ENCODE measurements around the gene RTN4R. TPM values are rescaled to one million over a fixed set of nuclear protein-coding genes. Genes with fewer than 3 reads are reported as not detected.

The RTN4R gene
- total RNA-seq, 1 donor from 2014 or later = 2.9 TPM

DNA sequence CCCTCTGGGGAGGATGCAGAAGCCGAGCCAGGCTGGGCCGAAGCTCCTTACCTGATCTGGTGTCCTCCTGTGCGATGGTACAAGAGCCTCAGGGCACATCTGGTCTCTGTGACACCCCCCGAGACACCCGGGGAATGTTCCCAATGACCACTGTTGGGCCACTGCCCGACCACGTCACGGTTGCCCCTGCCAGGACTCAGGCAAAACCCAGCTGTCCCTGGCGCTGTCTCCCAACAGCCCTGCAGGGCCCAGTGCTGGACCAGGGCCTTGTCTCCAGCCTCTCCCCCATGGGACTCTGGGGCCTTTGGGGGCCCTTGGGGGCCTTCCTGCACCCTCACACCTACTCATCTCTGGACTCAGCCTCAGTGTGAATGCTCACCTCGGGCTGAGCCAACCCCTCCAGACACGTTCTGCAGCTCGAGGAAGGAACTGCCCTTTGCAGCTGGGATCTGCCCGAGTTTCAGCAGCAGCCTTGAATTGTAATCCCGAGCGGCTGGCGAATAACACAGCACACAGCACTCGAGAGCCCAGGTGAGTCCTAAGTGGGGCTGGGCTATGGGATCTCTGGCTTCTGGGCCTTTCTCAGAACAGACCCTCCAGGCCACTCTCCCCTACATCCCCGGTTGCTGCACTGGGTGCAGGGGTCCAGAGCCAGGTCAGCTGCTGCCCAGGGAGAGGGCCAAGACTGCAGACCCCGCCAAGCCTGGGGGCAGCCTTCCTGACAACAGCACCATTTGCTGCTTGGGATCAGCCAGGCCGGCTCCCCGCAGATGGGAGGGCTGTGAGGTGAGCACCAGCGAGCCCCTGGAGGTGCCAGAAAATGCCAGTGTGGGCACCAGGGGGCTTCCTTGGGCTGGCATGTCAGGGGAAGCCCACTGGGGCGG is 39.8 kb downstream of the RTN4R start:
- H3K79me2 ChIP-seq (ENCODE audit: insufficient read depth, low read length) = no peaks in the 10 kb centered on the region
- no peaks in the 10 kb centered on the region for H3K4me1 ChIP-seq (ENCODE audit: insufficient read depth, low read length)
- FAIRE-seq (no peak), DNase-seq (ENCODE audit: low read depth) (no peak)
- H3K4me3 ChIP-seq (ENCODE audit: insufficient read depth, low read depth, low read length) = no peak overlapping the region
- H3K36me3 Mint-ChIP-seq (ENCODE audit: low read depth, unreplicated experiment) = no peaks in the 10 kb centered on the region
- no peaks in the 10 kb centered on the region for H3K4me1 Mint-ChIP-seq (ENCODE audit: low read depth, unreplicated experiment)
- peaks cover 3% of the 10 kb centered on the region for H3K27me3 ChIP-seq (ENCODE audit: insufficient read depth, low read length)
- TF ChIP-seq EZH2 (IDR thresholded peaks at IDR 0.05; ENCODE audit: insufficient read depth, low read length) (no peak), CTCF (IDR thresholded peaks at IDR 0.05; ENCODE audit: insufficient read depth, low read depth, low read length) (no peak)
- no peak overlapping the region for H2AFZ ChIP-seq (ENCODE audit: low read depth, low read length)
- no peaks in the 10 kb centered on the region for H3K36me3 ChIP-seq (ENCODE audit: insufficient read depth, low read length)
- H3K9me3 Mint-ChIP-seq (ENCODE audit: unreplicated experiment) = no peaks in the 10 kb centered on the region
- no peak overlapping the region for H3K4me2 ChIP-seq (ENCODE audit: low read length)
- H3K27ac ChIP-seq (ENCODE audit: low read depth, low read length) = no peak overlapping the region
- H3K27ac Mint-ChIP-seq (ENCODE audit: unreplicated experiment) = no peak overlapping the region
- peaks cover 8% of the 10 kb centered on the region for H3K9me3 ChIP-seq (ENCODE audit: insufficient read depth, low read depth, low read length)
- H4K20me1 ChIP-seq (ENCODE audit: insufficient read depth, low read length) = no peaks in the 10 kb centered on the region
- H3K4me3 Mint-ChIP-seq (ENCODE audit: unreplicated experiment) = no peak overlapping the region
- H3K27me3 Mint-ChIP-seq (ENCODE audit: low read depth, unreplicated experiment) = peaks cover 5% of the 10 kb centered on the region
- H3K9ac ChIP-seq (ENCODE audit: low read length) = no peak overlapping the region

DNA sequence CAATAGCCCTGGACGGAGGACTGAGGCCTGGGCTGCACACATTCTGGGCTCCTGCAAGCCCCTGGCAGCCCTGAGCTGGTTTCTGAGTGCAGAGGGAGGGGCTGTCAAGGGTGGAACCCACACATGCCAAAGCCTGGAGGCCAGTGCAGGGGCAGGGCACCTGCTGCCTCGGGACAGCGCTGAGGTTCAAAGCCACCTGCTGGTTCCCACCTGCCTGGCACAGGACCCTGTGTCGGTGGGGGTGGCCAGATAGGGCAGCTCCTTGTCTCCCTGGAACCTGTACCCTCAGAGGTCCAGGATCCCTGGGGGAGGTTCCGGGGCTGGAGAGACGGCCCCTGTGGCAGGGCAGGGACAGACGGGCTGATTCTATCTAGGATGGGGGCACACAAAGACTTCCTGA is 40.8 kb downstream of the RTN4R start:
- Histone ChIP-seq H3K4me3 (ENCODE audit: insufficient read depth, low read depth, low read length) (no peak overlapping the region), H3K27ac (ENCODE audit: low read depth, low read length) (no peak overlapping the region), H2AFZ (ENCODE audit: low read depth, low read length) (no peak overlapping the region), H4K20me1 (ENCODE audit: insufficient read depth, low read length) (no peaks in the 10 kb centered on the region), H3K36me3 (ENCODE audit: insufficient read depth, low read length) (no peaks in the 10 kb centered on the region), H3K27me3 (ENCODE audit: insufficient read depth, low read length) (peaks cover 3% of the 10 kb centered on the region), H3K79me2 (ENCODE audit: insufficient read depth, low read length) (no peaks in the 10 kb centered on the region), H3K4me1 (ENCODE audit: insufficient read depth, low read length) (no peaks in the 10 kb centered on the region), H3K4me2 (ENCODE audit: low read length) (no peak overlapping the region), H3K9ac (ENCODE audit: low read length) (no peak overlapping the region), H3K9me3 (ENCODE audit: insufficient read depth, low read depth, low read length) (peaks cover 8% of the 10 kb centered on the region)
- FAIRE-seq = no peak
- Mint-ChIP-seq H3K9me3 (ENCODE audit: unreplicated experiment) (no peaks in the 10 kb centered on the region), H3K27me3 (ENCODE audit: low read depth, unreplicated experiment) (peaks cover 6% of the 10 kb centered on the region), H3K4me3 (ENCODE audit: unreplicated experiment) (no peak overlapping the region), H3K36me3 (ENCODE audit: low read depth, unreplicated experiment) (no peaks in the 10 kb centered on the region), H3K27ac (ENCODE audit: unreplicated experiment) (no peak overlapping the region), H3K4me1 (ENCODE audit: low read depth, unreplicated experiment) (no peaks in the 10 kb centered on the region)
- TF ChIP-seq CTCF (IDR thresholded peaks at IDR 0.05; ENCODE audit: insufficient read depth, low read depth, low read length) (no peak), EZH2 (IDR thresholded peaks at IDR 0.05; ENCODE audit: insufficient read depth, low read length) (no peak)
- DNase-seq (ENCODE audit: low read depth) = no peak

- TF ChIP-seq EZH2 (IDR thresholded peaks at IDR 0.05; ENCODE audit: insufficient read depth, low read length) (no peak), CTCF (IDR thresholded peaks at IDR 0.05; ENCODE audit: insufficient read depth, low read depth, low read length) (no peak)
- Histone ChIP-seq H4K20me1 (ENCODE audit: insufficient read depth, low read length) (no peaks in the 10 kb centered on the region), H3K9me3 (ENCODE audit: insufficient read depth, low read depth, low read length) (peaks cover 8% of the 10 kb centered on the region), H3K4me1 (ENCODE audit: insufficient read depth, low read length) (no peaks in the 10 kb centered on the region), H3K27ac (ENCODE audit: low read depth, low read length) (no peak overlapping the region), H3K79me2 (ENCODE audit: insufficient read depth, low read length) (no peaks in the 10 kb centered on the region), H3K4me2 (ENCODE audit: low read length) (no peak overlapping the region), H3K9ac (ENCODE audit: low read length) (no peak overlapping the region), H3K4me3 (ENCODE audit: insufficient read depth, low read depth, low read length) (no peak overlapping the region), H3K27me3 (ENCODE audit: insufficient read depth, low read length) (peaks cover 3% of the 10 kb centered on the region), H3K36me3 (ENCODE audit: insufficient read depth, low read length) (no peaks in the 10 kb centered on the region), H2AFZ (ENCODE audit: low read depth, low read length) (no peak overlapping the region)
- DNase-seq (ENCODE audit: low read depth) (no peak), FAIRE-seq (no peak)
- peaks cover 6% of the 10 kb centered on the region for H3K27me3 Mint-ChIP-seq (ENCODE audit: low read depth, unreplicated experiment)
- no peaks in the 10 kb centered on the region for H3K36me3 Mint-ChIP-seq (ENCODE audit: low read depth, unreplicated experiment)
- H3K4me3 Mint-ChIP-seq (ENCODE audit: unreplicated experiment) = no peak overlapping the region
- H3K9me3 Mint-ChIP-seq (ENCODE audit: unreplicated experiment) = no peaks in the 10 kb centered on the region
- no peak overlapping the region for H3K27ac Mint-ChIP-seq (ENCODE audit: unreplicated experiment)
- no peaks in the 10 kb centered on the region for H3K4me1 Mint-ChIP-seq (ENCODE audit: low read depth, unreplicated experiment)
These were observed 41.3 kb downstream of the RTN4R start for GRCh38 chr22:20226760-20227350.
